HEK293 (cell line): ENCODE data around the gene VAV2.

Experiments used
- CTCF ChIA-PET: fragments of 350-600 bp; formaldehyde crosslinking; extraction: SDS; loops from one replicate; lab custom pipeline; 2021; ENCODE audit warnings: antibody characterized with exemption; lab: Yijun Ruan, JAX
- POLR2A ChIA-PET: fragments of 300-600 bp; formaldehyde crosslinking; extraction: SDS; loops from one replicate; lab custom pipeline; 2020; ENCODE audit warnings: antibody characterized with exemption, inconsistent platforms; lab: Yijun Ruan, JAX
- H3K27ac ChIP-seq: fragments of 200-500 bp; sonication (Bioruptor generic); 2 replicates; pipeline ENCODE4 v1.5.1; 2014; ENCODE audit warnings: low read depth, low read length, control low read depth, inconsistent platforms; ENCODE audit errors: extremely low read depth
- H3K36me3 ChIP-seq, 2 experiments: fragments of 200-500 bp in 1 of 2; sonication (Bioruptor generic) in 1 of 2; 1 replicate in 1 of 2; 2 replicates in 1 of 2; pipeline ENCODE4 v1.5.1; 2014 to 2017; ENCODE audit warnings: inconsistent platforms in 2 of 2, low read length in 2 of 2; ENCODE audit not compliant: control insufficient read depth in 2 of 2, insufficient read depth in 1 of 2
- H3K4me1 ChIP-seq: fragments of 200-500 bp; sonication (Bioruptor generic); 2 replicates; pipeline ENCODE4 v1.5.1; 2014; ENCODE audit warnings: mild to moderate bottlenecking, low read length, inconsistent platforms; ENCODE audit not compliant: control insufficient read depth, insufficient read depth
- H3K4me3 ChIP-seq: 2 replicates; pipeline ENCODE4 v1.5.1; 2011; ENCODE audit warnings: low read depth, mild to moderate bottlenecking, control low read depth, low read length, moderate library complexity
- H3K9me3 ChIP-seq: fragments of 200-500 bp; sonication (Bioruptor generic); 2 replicates; pipeline ENCODE4 v1.5.1; 2014; ENCODE audit warnings: low read depth, low read length, inconsistent platforms; ENCODE audit not compliant: control insufficient read depth, insufficient read depth
- HOXC10 ChIP-seq: sonication (generic); formaldehyde crosslinking; IDR thresholded peaks from 2 replicates; pipeline ENCODE4 v1.8.1; 2023; ENCODE audit warnings: mild to moderate bottlenecking, missing genetic modification reagents
- MYNN ChIP-seq: fragments of 450-650 bp; formaldehyde crosslinking; IDR thresholded peaks from 2 replicates; pipeline ENCODE4 v1.5.1; 2016; ENCODE audit warnings: missing biosample characterization, missing genetic modification characterization, borderline replicate concordance
- SP2 ChIP-seq: fragments of 450-650 bp; formaldehyde crosslinking; IDR thresholded peaks from 2 replicates; pipeline ENCODE4 v1.5.1; 2016; ENCODE audit warnings: missing biosample characterization, missing genetic modification characterization
- WT1 ChIP-seq: fragments of 450-650 bp; formaldehyde crosslinking; IDR thresholded peaks from 2 replicates; pipeline ENCODE4 v1.5.1; 2016; ENCODE audit warnings: missing biosample characterization, missing genetic modification characterization
- ZBTB8A ChIP-seq: fragments of 450-650 bp; formaldehyde crosslinking; IDR thresholded peaks from 2 replicates; pipeline ENCODE4 v1.5.1; 2016; ENCODE audit warnings: missing biosample characterization, missing genetic modification characterization
- ZEB2 ChIP-seq: fragments of 450-650 bp; formaldehyde crosslinking; IDR thresholded peaks from 2 replicates; pipeline ENCODE4 v1.5.1; 2016; ENCODE audit warnings: missing biosample characterization, missing genetic modification characterization
- ZFHX2 ChIP-seq: fragments of 450-650 bp; formaldehyde crosslinking; conservative IDR thresholded peaks from 2 replicates; pipeline ENCODE4 v1.5.1; 2016; ENCODE audit warnings: missing biosample characterization, missing genetic modification characterization
- ZIC2 ChIP-seq: fragments of 450-650 bp; formaldehyde crosslinking; IDR thresholded peaks from 2 replicates; pipeline ENCODE4 v1.5.1; 2016; ENCODE audit warnings: missing biosample characterization, missing genetic modification characterization
- ZNF114 ChIP-seq: fragments of 450-650 bp; formaldehyde crosslinking; IDR thresholded peaks from 2 replicates; pipeline ENCODE4 v1.5.0; 2017; ENCODE audit warnings: missing biosample characterization, missing genetic modification characterization
- ZNF2 ChIP-seq: fragments of 450-650 bp; formaldehyde crosslinking; IDR thresholded peaks from 2 replicates; pipeline ENCODE4 v1.5.1; 2016; ENCODE audit warnings: missing biosample characterization, missing genetic modification characterization
- ZNF221 ChIP-seq: fragments of 450-650 bp; formaldehyde crosslinking; IDR thresholded peaks from 2 replicates; pipeline ENCODE4 v1.5.1; 2017; ENCODE audit warnings: missing biosample characterization, missing genetic modification characterization, borderline replicate concordance
- ZNF302 ChIP-seq: fragments of 450-650 bp; formaldehyde crosslinking; IDR thresholded peaks from 2 replicates; pipeline ENCODE4 v1.5.1; 2016; ENCODE audit warnings: missing biosample characterization, missing genetic modification characterization, low read depth
- ZNF391 ChIP-seq: fragments of 450-650 bp; formaldehyde crosslinking; IDR thresholded peaks from 2 replicates; pipeline ENCODE4 v1.5.1; 2016; ENCODE audit warnings: low read depth, missing biosample characterization, missing genetic modification characterization, borderline replicate concordance
- ZNF394 ChIP-seq: fragments of 450-650 bp; formaldehyde crosslinking; IDR thresholded peaks from 2 replicates; pipeline ENCODE4 v1.5.1; 2016; ENCODE audit warnings: missing biosample characterization, missing genetic modification characterization, mild to moderate bottlenecking, moderate library complexity, borderline replicate concordance
- ZNF501 ChIP-seq: fragments of 450-650 bp; formaldehyde crosslinking; IDR thresholded peaks from 2 replicates; pipeline ENCODE4 v1.5.1; 2016; ENCODE audit warnings: missing biosample characterization, missing genetic modification characterization
- ZNF670 ChIP-seq: fragments of 450-650 bp; formaldehyde crosslinking; IDR thresholded peaks from 2 replicates; pipeline ENCODE4 v1.5.1; 2016; ENCODE audit warnings: missing biosample characterization, missing genetic modification characterization, low read depth
- ZNF677 ChIP-seq: fragments of 450-650 bp; IDR thresholded peaks from 2 replicates; pipeline ENCODE4 v1.5.0; 2018; ENCODE audit warnings: missing biosample characterization, mild to moderate bottlenecking, missing genetic modification characterization, moderate library complexity
- ZNF701 ChIP-seq: fragments of 450-650 bp; formaldehyde crosslinking; IDR thresholded peaks from 2 replicates; pipeline ENCODE4 v1.5.1; 2016; ENCODE audit warnings: missing biosample characterization, missing genetic modification characterization
- TF ChIP-seq, protein P1 (sequence below): fragments of 450-650 bp; formaldehyde crosslinking; IDR thresholded peaks from 2 replicates; pipeline ENCODE4 v1.5.1; 2016; ENCODE audit warnings: missing biosample characterization, missing genetic modification characterization
- TF ChIP-seq, protein P2 (sequence below): fragments of 450-650 bp; formaldehyde crosslinking; IDR thresholded peaks from 2 replicates; pipeline ENCODE4 v1.5.1; 2016; ENCODE audit warnings: missing biosample characterization, missing genetic modification characterization
- TF ChIP-seq, protein P3 (sequence below): fragments of 450-650 bp; formaldehyde crosslinking; IDR thresholded peaks from 2 replicates; pipeline ENCODE4 v1.5.1; 2016; ENCODE audit warnings: missing biosample characterization, missing genetic modification characterization
- TF ChIP-seq, protein P4 (sequence below): sonication (generic); formaldehyde crosslinking; IDR thresholded peaks from 2 replicates; pipeline ENCODE4 v1.8.1; 2022; ENCODE audit warnings: mild to moderate bottlenecking, moderate library complexity, missing genetic modification reagents
- TF ChIP-seq, protein P5 (sequence below): fragments of 450-650 bp; formaldehyde crosslinking; IDR thresholded peaks from 2 replicates; pipeline ENCODE4 v1.5.1; 2016; ENCODE audit warnings: missing biosample characterization, missing genetic modification characterization
- TF ChIP-seq, protein P6 (sequence below): fragments of 450-650 bp; formaldehyde crosslinking; IDR thresholded peaks from 2 replicates; pipeline ENCODE4 v1.5.1; 2016; ENCODE audit warnings: missing biosample characterization, missing genetic modification characterization

Gene VAV2

DNA sequence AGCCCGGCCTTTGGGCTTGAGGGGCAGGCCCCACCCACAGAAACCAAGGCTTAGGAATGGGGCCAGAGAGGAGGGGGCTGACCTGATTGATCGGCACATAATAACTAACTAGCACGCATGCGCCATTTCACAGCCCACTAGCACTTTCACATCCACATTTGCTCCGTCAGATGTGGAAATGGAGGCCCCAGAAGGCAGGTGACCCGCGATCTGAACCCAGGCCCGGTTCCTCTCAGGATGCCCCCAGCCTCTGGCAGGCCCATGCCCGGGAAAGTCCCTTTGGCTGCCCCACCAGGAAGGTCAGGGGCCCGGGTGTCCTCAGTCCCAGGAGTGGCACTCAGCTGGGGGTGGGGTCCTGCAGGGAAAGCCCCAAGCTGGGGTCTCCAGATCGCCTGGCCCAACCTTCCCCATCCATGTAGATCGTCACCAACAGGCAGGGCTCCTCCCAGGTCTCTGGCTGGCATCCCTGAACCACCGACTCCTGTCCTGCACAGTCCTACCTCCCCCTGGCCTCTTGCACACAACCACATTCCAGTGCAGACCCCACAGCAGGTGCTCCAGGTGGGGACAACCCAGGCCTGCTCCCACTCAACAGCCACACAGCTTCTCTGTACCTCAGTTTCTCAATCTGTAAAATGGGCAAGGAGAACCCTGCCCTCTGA is 46.7 kb downstream of the VAV2 start:
- CTCF ChIA-PET: interaction anchor here (0.5 to 1.2 kb wide), 2 partner anchors 95 to 659 kb away, joined by 3 to 4 read pairs; no protein-coding TSS in a partner anchor
- no peak overlapping the region for H3K4me3 ChIP-seq
- H3K4me1 ChIP-seq: no peaks in the 10 kb centered on the region
- no peak for TF ChIP-seq ZIC2
- TF ChIP-seq ZBTB8A (tag by site-specific recombination): no peak
- TF ChIP-seq MYNN: no peak
- no peak for TF ChIP-seq ZNF394 (tag by site-specific recombination)
- TF ChIP-seq ZFHX2 (tag by site-specific recombination): no peak
- no peak for TF ChIP-seq ZNF701
- TF ChIP-seq, protein P1, sequence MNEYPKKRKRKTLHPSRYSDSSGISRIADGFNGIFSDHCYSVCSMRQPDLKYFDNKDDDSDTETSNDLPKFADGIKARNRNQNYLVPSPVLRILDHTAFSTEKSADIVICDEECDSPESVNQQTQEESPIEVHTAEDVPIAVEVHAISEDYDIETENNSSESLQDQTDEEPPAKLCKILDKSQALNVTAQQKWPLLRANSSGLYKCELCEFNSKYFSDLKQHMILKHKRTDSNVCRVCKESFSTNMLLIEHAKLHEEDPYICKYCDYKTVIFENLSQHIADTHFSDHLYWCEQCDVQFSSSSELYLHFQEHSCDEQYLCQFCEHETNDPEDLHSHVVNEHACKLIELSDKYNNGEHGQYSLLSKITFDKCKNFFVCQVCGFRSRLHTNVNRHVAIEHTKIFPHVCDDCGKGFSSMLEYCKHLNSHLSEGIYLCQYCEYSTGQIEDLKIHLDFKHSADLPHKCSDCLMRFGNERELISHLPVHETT (tag by site-specific recombination): no peak
- no peak for TF ChIP-seq ZEB2
- no peak for TF ChIP-seq ZNF501 (tag by site-specific recombination)
- TF ChIP-seq ZNF391 (tag by site-specific recombination): no peak
- TF ChIP-seq ZNF677 (tag by site-specific recombination): no peak
- TF ChIP-seq SP2: no peak
- no peak for TF ChIP-seq HOXC10
- no peak for TF ChIP-seq ZNF114 (tag by site-specific recombination)
- no peak for TF ChIP-seq ZNF2 (tag by site-specific recombination)
- no peak for TF ChIP-seq ZNF221
- TF ChIP-seq, protein P2, sequence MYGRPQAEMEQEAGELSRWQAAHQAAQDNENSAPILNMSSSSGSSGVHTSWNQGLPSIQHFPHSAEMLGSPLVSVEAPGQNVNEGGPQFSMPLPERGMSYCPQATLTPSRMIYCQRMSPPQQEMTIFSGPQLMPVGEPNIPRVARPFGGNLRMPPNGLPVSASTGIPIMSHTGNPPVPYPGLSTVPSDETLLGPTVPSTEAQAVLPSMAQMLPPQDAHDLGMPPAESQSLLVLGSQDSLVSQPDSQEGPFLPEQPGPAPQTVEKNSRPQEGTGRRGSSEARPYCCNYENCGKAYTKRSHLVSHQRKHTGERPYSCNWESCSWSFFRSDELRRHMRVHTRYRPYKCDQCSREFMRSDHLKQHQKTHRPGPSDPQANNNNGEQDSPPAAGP (tag by site-specific recombination): no peak
- TF ChIP-seq, protein P3, sequence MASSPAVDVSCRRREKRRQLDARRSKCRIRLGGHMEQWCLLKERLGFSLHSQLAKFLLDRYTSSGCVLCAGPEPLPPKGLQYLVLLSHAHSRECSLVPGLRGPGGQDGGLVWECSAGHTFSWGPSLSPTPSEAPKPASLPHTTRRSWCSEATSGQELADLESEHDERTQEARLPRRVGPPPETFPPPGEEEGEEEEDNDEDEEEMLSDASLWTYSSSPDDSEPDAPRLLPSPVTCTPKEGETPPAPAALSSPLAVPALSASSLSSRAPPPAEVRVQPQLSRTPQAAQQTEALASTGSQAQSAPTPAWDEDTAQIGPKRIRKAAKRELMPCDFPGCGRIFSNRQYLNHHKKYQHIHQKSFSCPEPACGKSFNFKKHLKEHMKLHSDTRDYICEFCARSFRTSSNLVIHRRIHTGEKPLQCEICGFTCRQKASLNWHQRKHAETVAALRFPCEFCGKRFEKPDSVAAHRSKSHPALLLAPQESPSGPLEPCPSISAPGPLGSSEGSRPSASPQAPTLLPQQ (tag by site-specific recombination): no peak
- TF ChIP-seq ZNF670 (tag by site-specific recombination): no peak
- H3K36me3 ChIP-seq: no peaks in the 10 kb centered on the region
- POLR2A ChIA-PET: no interaction called here
- H3K27ac ChIP-seq: no peak overlapping the region
- no peaks in the 10 kb centered on the region for H3K9me3 ChIP-seq

DNA sequence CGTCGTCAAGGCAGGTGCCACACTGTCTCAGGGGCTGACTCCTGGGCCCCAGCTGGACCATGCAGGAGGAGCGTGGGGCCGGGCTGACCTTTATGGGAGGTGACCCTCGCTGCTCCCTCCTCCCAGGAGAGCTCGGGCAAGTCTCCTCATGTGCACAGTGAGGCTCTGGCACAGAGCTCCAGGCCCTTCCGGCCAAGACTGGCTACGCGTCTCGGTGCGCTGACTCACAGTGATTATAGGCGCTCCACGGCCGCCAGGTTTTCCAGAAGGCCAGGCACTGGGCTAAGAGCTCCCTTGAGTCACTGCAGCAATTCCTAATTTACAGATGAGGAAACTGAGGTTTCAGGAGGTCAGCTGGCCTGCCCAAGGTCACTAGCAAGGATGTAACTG is 47.4 kb downstream of the VAV2 start:
- H3K9me3 ChIP-seq: no peaks in the 10 kb centered on the region
- CTCF ChIA-PET: no interaction called here
- no peak overlapping the region for H3K4me3 ChIP-seq
- POLR2A ChIA-PET: no interaction called here
- no peaks in the 10 kb centered on the region for H3K4me1 ChIP-seq
- no peak overlapping the region for H3K27ac ChIP-seq
- H3K36me3 ChIP-seq: no peaks in the 10 kb centered on the region
- no peak for TF ChIP-seq WT1
- no peak for TF ChIP-seq ZNF302 (tag by site-specific recombination)
- TF ChIP-seq, protein P4, sequence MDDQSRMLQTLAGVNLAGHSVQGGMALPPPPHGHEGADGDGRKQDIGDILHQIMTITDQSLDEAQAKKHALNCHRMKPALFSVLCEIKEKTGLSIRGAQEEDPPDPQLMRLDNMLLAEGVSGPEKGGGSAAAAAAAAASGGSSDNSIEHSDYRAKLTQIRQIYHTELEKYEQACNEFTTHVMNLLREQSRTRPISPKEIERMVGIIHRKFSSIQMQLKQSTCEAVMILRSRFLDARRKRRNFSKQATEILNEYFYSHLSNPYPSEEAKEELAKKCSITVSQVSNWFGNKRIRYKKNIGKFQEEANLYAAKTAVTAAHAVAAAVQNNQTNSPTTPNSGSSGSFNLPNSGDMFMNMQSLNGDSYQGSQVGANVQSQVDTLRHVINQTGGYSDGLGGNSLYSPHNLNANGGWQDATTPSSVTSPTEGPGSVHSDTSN (CRISPR knock-in tag): no peak
- no peak for TF ChIP-seq ZIC2
- TF ChIP-seq, protein P5, sequence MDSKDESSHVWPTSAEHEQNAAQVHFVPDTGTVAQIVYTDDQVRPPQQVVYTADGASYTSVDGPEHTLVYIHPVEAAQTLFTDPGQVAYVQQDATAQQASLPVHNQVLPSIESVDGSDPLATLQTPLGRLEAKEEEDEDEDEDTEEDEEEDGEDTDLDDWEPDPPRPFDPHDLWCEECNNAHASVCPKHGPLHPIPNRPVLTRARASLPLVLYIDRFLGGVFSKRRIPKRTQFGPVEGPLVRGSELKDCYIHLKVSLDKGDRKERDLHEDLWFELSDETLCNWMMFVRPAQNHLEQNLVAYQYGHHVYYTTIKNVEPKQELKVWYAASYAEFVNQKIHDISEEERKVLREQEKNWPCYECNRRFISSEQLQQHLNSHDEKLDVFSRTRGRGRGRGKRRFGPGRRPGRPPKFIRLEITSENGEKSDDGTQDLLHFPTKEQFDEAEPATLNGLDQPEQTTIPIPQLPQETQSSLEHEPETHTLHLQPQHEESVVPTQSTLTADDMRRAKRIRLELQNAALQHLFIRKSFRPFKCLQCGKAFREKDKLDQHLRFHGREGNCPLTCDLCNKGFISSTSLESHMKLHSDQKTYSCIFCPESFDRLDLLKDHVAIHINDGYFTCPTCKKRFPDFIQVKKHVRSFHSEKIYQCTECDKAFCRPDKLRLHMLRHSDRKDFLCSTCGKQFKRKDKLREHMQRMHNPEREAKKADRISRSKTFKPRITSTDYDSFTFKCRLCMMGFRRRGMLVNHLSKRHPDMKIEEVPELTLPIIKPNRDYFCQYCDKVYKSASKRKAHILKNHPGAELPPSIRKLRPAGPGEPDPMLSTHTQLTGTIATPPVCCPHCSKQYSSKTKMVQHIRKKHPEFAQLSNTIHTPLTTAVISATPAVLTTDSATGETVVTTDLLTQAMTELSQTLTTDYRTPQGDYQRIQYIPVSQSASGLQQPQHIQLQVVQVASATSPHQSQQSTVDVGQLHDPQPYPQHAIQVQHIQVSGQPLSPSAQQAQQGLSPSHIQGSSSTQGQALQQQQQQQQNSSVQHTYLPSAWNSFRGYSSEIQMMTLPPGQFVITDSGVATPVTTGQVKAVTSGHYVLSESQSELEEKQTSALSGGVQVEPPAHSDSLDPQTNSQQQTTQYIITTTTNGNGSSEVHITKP (tag by site-specific recombination): no peak
- TF ChIP-seq, protein P6, sequence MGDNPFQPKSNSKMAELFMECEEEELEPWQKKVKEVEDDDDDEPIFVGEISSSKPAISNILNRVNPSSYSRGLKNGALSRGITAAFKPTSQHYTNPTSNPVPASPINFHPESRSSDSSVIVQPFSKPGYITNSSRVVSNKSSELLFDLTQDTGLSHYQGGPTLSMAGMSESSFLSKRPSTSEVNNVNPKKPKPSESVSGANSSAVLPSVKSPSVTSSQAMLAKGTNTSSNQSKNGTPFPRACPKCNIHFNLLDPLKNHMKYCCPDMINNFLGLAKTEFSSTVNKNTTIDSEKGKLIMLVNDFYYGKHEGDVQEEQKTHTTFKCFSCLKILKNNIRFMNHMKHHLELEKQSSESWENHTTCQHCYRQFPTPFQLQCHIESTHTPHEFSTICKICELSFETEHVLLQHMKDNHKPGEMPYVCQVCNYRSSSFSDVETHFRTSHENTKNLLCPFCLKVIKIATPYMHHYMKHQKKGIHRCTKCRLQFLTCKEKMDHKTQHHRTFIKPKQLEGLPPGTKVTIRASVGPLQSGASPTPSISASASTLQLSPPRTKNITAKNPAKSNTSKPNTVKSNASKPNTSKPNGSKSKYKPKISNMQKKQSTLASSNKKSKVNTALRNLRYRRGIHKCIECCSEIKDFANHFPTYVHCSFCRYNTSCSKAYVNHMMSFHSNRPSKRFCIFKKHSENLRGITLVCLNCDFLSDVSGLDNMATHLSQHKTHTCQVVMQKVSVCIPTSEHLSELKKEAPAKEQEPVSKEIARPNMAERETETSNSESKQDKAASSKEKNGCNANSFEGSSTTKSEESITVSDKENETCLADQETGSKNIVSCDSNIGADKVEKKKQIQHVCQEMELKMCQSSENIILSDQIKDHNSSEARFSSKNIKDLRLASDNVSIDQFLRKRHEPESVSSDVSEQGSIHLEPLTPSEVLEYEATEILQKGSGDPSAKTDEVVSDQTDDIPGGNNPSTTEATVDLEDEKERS: no peak
